COLO668 (cell line): Measurements from ENCODE around the gene PIP4K2A.

ENCODE experiments used
- DNase-seq: peaks from one replicate; lab custom pipeline; 2025; ENCODE audit not compliant: unreplicated experiment; lab: John Stamatoyannopoulos, UW

Gene PIP4K2A

GRCh38 chr10:22669163-22669711, 45.1 kb downstream of the PIP4K2A start:
- no peak for DNase-seq

- no peak for DNase-seq
Observed at GRCh38 chr10:22667093-22667480, 47.3 kb downstream of the PIP4K2A start.

- DNase-seq: peak; percentile 9
Observed at GRCh38 chr10:22666287-22667092, 47.9 kb downstream of the PIP4K2A start.

- no peak for DNase-seq
Observed at GRCh38 chr10:22665329-22665728, 49.0 kb downstream of the PIP4K2A start.

- no peak for DNase-seq
Observed at GRCh38 chr10:22662733-22663330, 51.5 kb downstream of the PIP4K2A start.

- no peak for DNase-seq
Observed at GRCh38 chr10:22659866-22660265, 54.5 kb downstream of the PIP4K2A start.

GRCh38 chr10:22658745-22659410, 55.5 kb downstream of the PIP4K2A start:
- no peak for DNase-seq

GRCh38 chr10:22657566-22658225, 56.7 kb downstream of the PIP4K2A start:
- DNase-seq: no peak

- DNase-seq: no peak
Observed at GRCh38 chr10:22657024-22657423, 57.4 kb downstream of the PIP4K2A start.

- no peak for DNase-seq
Observed at GRCh38 chr10:22656036-22656435, 58.3 kb downstream of the PIP4K2A start.

GRCh38 chr10:22655312-22655981, 58.9 kb downstream of the PIP4K2A start:
- no peak for DNase-seq

GRCh38 chr10:22652988-22653481, 61.3 kb downstream of the PIP4K2A start:
- no peak for DNase-seq

GRCh38 chr10:22651276-22651980, 63.0 kb downstream of the PIP4K2A start:
- DNase-seq: no peak

- no peak for DNase-seq
Observed at GRCh38 chr10:22649994-22650393, 64.4 kb downstream of the PIP4K2A start.

- DNase-seq: no peak
Observed at GRCh38 chr10:22649390-22649841, 65.0 kb downstream of the PIP4K2A start.

- DNase-seq: no peak
Observed at GRCh38 chr10:22648547-22648961, 65.8 kb downstream of the PIP4K2A start.

- no peak for DNase-seq
Observed at GRCh38 chr10:22647244-22647643, 67.1 kb downstream of the PIP4K2A start.

GRCh38 chr10:22646388-22646853, 68.0 kb downstream of the PIP4K2A start:
- no peak for DNase-seq

- no peak for DNase-seq
Observed at GRCh38 chr10:22644222-22644621, 70.2 kb downstream of the PIP4K2A start.

- no peak for DNase-seq
Observed at GRCh38 chr10:22643775-22644174, 70.6 kb downstream of the PIP4K2A start.
